Measurements from ENCODE around the gene BIK.

The BIK gene

DNA sequence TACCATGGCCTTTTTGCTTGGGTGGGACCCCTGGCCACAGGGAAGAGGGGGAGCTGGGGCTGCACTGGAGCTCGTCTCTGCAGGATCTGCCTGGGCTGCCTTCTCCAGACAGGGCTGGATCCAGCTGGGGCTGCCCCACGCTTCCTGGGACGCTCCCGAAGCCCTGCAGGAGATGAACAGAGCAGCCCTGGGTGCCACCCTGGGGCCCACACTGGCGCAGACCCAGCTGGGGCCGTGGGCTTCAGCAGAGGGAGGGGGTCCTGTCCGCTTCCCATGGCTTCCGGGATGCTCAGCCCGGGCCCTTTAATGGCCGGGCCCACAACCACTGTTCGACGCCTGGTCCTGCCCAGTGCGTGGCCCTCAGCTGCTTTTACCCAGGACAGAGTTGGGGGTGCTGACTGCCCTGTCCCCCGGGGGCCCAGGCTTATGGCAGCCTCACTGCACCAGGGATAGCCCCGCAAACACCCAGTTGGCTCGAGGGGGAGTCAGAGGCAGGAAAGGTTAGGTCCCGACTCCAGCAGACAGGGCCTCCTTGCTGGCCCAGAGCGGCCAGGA, 52.8 kb downstream of the BIK start:
- DNase-seq: no peak

DNA sequence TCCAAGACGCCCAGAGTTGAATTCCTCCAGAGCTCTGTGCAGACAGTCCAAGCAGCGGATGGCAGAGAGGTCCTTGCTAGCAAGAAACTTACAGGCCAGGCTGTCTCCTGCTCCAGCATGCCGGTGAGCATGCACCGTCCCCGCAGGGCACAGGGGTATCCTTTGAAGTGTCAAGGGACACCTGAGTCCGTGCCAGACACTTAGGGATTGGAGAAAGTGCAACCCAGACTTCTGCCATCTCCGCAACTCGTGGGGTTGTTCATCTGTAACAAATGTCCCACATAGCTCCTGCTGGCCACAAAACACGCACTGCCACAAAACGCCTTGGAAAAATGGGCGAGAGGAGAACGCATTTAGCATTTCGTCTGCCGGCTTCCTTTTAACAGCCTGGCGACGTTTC, 54.1 kb downstream of the BIK start:
- DNase-seq: no peak

DNA sequence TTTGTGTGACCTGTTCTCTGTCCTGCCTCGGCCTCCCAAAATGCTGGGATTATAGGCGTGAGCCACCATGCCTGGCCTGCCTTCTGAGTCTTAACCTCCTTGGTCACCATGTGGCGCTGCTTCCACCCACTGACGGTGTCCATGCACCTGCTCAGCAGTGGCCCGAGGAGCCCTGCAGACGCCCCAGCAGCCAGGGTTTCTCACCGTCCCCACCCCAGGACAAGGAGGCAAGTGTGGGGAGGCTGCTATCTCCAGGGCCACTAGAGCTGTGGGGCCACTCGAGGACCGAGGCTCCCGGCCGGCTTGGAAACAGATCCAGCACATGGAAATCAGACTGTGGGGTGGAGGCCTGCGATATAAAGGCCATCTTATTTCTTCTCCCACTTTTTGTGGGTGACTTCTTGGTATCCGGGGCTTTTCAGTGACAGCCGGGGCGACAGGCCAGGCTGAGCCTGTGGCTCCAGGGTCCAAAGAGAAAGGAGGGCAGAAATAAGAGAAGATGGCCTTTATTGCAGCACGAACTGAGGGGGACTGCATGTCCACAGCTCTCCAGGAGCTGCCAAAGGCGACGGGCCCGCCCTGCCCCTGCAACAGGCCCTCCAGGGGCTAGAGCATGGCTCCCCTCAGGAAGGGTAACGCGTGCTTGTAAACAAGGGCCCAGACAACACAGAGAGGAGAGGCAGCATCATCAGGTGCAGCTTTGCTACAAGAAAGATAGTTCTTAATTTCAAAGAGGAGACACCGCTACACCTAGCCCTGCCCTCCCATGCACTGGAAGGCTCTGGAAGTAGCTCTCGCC, 55.8 kb downstream of the BIK start:
- no peak for DNase-seq

DNA sequence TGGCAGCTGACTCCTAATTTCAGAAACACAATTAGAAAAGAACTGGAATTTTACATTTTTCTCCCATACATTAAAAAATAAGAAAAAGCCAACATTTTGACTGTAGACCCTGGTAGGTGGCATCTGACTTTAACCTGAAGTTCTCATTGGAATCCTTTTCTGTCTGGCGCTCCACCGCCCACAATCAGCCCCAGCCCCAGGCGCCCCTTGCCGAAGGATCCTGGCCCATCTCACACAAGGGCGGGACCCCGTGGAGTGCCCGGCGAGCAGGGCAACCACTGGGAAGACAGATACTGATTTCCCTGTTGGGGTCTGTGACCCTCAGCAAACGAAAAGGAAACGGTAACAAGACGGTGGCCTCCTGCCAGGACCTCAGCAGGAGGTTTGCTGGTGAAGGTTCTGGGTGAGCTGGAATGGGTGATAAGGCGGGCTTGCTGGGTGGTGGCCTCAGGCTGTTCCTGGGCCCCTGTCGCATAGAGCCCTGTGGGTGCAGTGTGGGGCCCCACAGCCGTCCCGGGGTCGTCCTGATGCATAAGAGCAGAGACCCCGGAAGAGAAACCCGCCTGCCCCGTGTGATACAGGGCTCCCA, 56.5 kb downstream of the BIK start:
- DNase-seq: no peak

DNA sequence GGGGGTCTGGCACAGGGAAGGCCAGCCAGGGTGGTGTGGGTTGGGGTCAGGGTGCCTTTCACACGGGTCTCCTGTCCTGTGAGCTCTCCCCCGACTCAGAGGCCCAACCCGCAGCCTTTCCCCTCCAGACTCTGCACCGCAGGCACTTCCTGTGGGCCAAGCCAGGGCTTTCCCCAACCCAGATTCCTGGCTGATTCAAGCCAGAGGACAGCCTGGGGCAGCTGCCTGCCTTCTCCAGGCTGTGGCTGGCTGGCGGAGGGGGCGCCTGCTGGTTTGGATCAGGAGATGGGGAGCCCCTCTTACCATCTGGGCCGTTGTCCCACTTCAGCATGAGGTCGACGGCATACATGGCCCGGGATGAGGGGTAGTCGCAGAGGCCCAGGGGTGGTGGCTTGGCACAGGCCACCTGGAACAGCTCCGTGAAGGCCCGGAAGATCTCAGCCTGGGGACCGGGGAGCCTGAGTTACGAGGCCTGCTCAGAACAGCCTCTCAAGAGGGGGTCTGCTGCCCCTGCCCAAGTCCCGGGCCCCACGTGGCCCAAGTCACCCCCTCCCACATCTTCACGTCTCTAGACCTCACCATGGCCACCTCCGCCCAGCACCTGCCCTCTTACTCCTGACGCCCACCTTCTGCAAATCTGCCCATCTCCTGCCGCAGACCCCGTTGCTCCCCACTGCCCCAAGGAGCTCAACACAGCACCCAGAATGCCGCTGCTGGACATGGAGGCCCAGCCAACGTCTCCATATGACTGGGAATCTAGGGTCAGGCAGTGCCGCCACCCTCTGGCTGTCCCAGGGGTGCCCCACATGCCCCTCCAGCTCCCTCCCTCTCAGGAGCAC, 58.1 kb downstream of the BIK start:
- no peak for DNase-seq

DNA sequence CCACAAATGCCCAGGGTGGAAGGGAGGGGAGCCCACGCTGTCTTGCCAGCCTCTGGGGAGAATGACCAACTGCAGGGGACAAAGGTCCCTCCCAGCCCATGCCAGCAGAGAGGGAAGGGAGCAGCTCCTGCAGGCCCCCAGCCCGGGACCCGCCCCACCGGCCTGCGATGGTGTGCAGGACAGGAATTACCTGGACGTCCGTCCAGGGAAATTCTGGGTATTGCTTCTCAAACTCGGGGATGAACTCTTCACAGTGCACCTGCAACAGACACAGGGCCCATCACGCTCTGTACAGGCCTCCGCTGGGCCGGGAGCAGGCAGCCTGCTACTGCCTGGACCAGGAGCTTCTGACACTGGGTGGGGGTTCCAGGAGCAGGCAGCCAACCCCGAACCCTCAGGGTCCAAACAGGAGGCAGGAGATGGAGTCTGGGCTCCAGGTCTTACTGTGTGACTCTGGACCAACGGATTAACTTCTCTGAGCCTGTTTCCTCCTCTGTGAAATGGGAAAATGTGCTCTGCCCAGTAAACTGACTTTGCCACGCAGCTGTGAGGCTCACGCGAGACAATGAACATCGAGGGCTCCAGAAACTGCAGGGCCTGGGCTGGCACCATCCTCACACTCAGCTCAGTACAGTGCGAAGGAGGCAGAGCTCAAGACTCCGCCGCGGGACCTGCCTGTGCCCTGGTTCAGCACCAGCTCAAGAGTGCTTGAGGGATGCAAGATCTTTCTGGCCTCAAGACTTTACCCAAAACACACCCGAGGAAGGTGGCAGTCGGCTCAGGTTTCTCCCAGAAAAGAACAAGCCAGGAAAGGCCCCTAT, 59.0 kb downstream of the BIK start:
- DNase-seq: no peak

DNA sequence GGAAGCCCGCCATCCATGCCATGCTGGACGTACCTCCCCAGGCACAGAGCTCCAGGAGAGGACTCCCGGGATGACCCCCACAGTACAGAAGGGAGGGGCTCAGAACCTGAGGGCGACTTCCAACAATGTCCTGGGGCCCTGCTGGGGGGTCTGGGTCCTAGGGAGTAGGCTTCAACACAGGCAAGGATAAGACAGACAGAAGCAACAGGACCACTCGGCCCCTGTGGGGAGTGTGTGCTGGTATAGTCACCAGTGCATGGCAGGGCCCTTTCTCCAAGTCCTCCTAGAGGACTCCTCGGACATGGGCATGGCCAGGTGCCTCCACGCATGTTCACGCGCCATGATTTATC, 59.6 kb downstream of the BIK start:
- no peak for DNase-seq

DNA sequence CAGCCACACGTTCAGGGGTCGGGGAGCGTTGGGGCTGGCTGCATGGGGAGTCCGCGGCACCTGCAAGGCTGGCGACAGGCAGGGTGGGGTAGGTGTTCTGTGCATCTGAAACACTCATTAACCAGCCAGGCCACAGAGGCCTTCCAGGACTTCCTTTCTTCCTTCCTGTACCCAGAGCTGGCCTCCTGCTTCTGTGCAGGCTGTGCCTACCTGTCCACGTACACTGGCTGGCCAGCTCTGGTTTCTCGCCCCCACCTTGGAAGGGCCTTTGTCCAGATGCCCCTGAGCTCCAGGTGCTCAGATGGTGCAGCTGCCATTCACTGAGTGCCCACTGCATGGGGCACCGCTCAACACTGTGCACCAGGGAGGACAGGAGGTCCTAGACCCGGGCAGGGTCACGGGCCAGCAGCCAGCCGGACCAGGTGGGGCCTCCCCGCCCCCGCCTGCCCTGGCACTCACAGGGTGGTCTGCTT, 60.5 kb downstream of the BIK start:
- no peak for DNase-seq

DNA sequence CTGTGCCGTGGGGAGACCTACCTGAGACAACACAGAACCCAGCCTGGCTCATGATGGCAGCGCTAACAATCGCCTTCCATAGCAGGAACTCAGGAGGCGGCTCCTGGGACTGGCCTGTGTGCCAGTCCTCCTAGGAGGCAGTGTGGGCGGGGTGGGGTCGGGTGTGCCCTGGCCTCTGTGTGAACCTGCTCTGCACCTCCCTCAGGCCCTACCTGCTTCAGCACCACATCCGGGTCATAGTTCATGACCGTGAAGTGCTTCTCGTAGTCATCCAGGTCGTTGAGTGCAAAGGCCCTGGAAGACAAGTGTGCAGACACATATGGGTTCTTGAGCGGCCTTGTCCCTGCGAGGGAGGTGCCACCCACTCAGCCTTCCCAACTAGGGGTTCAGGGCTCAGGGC, 61.1 kb downstream of the BIK start:
- DNase-seq: no peak

DNA sequence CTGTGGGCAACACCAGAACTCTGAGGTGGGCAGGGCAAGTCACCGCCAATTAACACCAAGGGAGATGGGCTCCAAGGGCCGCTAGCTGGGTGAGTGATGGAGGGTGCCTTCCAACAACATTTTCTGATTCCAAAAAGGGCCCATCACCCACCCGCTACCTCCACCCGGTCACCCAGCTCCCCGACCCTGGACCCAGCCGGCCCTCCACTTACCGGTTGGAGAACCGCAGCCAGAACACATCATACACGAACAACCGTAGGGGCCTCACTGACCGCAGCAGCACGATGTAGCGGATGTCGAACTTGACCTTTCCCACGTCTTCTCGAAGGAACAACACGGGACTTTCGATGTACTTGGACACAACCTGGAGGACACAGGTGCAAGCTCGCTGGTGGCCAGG, 61.6 kb downstream of the BIK start:
- no peak for DNase-seq

DNA sequence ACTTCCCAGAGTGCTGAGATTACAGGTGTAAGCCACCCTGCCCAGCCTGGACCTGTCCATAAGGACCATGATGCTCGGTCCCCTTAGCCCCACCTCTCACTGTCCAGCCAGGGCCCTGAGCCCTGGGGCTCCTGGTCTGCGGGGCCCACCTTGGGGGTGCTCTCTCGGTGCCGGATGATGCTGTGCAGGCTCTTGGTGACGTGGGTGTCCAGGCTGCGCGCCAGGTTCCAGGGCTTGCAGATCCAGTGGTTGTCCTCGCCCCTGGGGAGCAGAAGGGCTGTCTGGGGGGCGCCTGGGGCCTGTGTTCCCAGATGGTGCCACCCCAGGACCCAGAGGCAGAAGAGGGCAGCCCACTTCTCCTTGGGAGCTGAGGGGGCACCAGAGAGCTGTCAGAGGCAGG, 63.0 kb downstream of the BIK start:
- DNase-seq: no peak

DNA sequence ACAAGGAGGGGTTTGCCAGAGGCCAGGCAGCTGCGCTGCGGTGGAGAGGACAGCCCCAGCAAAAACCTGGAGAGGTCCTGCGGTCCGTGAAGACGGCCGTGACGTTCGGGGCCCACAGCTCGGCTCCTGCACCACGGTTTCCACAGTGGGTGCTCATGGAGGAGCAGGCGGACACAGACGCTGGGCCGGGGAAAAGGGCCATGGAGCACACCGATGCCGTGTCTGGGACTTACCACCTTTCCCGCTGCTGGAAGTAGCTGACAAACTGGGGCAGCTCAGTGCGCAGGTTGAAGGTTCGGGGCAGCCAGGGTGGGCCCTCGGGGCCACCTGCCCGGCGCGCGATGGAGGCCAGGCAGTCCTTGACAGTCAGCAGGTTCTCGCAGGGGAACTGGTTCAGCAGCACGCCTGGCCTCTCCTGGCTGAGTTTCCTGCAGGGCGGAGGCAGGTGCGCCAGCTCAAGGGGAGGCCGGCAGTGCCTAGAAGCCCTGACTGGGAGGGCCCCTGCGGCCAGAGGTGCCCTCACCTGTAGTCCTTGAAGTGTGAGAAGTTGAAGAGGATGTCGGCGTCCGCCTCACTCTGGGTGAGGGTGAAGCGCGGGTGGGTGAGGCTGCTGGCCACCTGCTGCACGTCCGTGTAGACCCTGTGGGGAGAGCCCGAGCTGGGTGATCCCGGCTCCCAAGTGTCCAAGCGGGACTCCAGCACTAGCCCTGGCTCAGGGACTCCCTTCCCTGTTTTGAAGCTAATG, 63.6 kb downstream of the BIK start:
- no peak for DNase-seq

DNA sequence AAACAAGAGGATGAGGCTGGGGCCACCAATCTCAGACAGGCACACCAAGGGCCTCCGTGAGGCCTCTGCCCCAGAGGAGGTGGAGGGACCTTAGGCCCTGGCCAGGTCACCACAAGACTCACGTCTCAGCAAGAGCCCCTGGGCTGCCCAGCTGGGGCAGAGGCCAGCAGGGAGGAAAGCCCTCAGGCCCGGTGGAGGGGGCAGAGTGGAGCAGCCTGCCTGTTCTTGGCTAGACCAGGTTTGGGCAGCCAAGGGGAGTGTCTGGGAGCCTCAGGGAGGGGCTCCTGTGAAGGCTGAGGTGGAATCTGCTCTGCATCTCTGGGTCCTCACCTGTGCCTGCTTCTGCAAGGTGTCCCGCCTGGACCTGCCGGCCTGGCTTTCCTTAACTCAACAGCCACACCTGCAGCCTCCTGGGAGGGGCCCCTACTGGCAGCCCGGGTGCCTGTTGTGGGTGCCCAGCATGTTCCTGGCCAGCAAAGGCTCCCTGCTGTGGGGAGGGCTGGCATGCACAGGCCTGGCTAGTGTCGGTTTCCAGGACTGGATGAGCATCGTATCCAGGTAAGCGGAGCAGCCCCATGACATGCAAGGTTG, 64.5 kb downstream of the BIK start:
- no peak for DNase-seq

DNA sequence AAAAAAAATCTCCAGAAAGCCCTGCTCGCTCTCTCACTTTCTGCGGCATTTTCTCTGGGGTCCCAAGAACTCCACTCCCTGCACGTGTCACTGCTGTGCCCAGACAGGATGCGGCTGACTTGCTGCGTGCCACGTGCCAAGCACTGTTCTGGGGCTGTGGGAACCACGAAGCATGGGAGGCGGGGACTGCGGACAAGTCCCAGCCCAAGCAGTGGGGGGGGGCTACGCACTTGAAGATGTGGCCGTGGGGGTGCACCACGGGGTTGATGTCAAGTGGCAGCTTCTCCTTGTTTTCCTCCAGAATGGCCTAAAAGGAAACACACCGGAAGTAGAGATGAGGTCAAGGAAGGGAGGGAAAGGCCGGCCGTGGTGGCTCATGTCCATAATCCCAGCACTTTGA, 65.5 kb downstream of the BIK start:
- DNase-seq: no peak

DNA sequence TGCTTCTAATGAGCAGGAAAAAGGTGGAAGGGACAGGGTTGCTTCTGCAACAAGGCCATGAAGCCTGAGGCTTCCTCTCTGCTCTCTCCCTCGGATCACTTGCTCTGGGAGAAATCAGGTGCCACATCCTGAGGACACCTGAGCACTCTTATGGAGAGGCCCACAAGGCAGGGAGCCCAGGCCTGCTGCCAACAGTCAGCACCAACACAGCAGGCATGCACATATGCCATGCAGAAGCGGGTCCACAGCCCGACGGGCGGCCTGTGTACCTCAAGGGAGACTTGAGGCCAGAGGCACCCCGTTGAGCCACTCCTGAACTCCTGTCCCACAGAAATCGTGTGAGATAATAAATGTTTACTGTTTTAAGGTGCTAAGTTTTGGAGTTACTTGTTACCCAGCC, 66.9 kb downstream of the BIK start:
- peak; percentile 46 for DNase-seq

Data from NCI-H2171 (cell line).